Measurements from ENCODE around the gene POU2AF3.

POU2AF3 gene

GRCh38 chr11:111331711-111332479, 33.5 kb downstream of the POU2AF3 start:
- Mint-ChIP-seq H3K27me3 (peaks cover 6% of the 10 kb centered on the region), H3K27ac (no peak overlapping the region), H3K4me1 (no peaks in the 10 kb centered on the region), H3K4me3 (no peak overlapping the region), H3K9me3 (no peaks in the 10 kb centered on the region)
- DNase-seq, result no peak
- ATAC-seq, result no peak

DNA sequence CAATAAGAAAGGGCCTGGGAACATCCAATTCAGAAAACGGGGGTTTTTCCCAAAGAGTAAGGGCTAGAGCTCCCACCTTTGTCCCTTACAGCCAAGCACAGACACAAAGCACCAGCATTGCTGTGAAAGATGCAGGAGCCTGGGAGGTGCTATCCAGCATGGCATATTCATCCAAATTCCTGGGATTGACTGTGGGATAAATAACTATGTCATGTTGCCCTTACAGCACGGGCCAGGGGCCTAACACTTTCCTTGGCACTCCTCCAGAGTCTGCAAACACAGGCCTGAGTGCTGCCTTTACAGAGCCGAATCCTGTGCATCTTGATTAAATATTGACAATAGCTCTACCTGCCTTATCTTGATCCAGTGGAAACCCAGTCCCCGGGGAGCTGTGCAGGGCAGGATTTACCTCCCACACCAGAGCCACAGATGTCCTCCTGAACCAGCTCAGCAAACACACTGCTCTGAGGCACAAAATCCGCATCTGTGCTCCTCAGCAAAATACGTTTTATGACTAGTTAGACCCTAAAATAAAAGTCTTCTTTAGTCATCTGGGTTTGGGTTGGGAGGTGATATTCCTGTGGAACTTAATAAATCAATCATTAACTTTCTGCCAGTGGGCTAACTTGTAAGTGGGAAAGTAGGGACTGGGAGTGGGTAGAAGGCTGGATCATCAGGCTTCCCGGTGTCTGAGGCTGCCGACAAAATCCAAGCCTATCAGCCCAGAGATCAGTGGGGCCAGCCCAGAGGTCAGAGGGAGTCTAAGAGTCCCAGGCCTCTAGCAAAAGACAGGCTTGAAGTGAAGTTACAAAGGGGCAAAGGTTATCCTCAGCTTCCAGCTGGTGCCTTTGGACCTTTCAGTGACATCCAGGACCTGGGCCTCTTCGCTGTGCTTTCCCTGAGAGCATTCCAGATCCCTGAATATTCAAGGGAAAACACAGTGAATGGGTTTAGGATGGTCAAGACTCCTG, 36.5 kb downstream of the POU2AF3 start:
- H3K4me3 Mint-ChIP-seq, result no peak overlapping the region

DNA sequence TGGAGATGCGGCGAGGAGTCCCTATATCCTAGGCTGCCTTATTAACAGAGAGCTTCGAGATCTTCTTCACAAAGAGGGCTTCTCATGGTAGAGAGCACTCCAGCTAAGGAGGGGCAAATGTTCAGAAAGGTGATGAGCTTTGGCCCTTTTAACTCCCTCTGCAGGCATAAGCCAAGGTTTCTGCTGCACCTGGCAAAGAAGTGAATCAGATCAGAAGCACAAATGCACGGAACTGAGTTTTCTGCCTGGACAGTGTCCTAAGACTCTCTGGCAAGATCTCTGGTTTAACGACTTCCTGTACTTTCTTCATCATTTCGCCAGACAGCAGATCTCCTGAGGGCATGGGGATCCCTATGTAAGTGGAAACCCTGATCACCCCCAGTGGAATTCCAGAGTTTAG, 37.2 kb downstream of the POU2AF3 start:
- Mint-ChIP-seq H3K27ac (no peak overlapping the region), H3K27me3 (peaks cover 6% of the 10 kb centered on the region), H3K4me3 (no peak overlapping the region), H3K4me1 (no peaks in the 10 kb centered on the region), H3K9me3 (peaks cover 0 to 5% of the 10 kb centered on the region in 2 donors)
- ATAC-seq (no peak), DNase-seq (no peak)

More for the DNA sequence above, 36.5 kb downstream of the POU2AF3 start:
- Mint-ChIP-seq H3K27ac (no peak overlapping the region), H3K4me1 (no peaks in the 10 kb centered on the region), H3K27me3 (peaks cover 6% of the 10 kb centered on the region), H3K9me3 (peaks cover 0 to 5% of the 10 kb centered on the region in 2 donors)
- no peak for DNase-seq
- ATAC-seq, result no peak

DNA sequence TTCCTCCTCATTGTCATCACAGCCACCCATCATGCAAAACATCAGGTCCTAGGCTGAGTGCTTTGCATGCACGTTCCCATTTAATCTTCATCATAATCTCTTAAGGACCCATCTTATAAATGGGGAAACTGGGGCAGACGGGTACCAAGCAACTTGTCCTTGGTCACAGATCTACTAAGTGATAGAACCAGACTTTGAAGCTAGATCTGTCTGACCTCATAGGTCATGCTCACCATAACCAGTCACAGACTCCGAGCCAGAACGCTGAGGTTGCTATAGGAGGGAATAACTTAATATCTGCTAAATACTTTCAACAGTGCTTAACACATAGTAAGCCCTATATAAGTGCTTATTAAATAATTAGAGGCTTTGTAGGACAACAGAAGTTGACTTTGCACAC, 37.7 kb downstream of the POU2AF3 start:
- Mint-ChIP-seq H3K4me1 (no peaks in the 10 kb centered on the region), H3K27me3 (peaks cover 6% of the 10 kb centered on the region), H3K4me3 (no peak overlapping the region), H3K27ac (no peak overlapping the region), H3K9me3 (peaks cover 0 to 5% of the 10 kb centered on the region in 2 donors)
- DNase-seq (no peak), ATAC-seq (no peak)

GRCh38 chr11:111336582-111337256, 38.4 kb downstream of the POU2AF3 start:
- Mint-ChIP-seq H3K4me3 (no peak overlapping the region), H3K27ac (no peak overlapping the region), H3K4me1 (no peaks in the 10 kb centered on the region), H3K27me3 (peaks cover 6% of the 10 kb centered on the region), H3K9me3 (peaks cover 0 to 5% of the 10 kb centered on the region in 2 donors)
- ATAC-seq, result no peak
- DNase-seq, result no peak

DNA sequence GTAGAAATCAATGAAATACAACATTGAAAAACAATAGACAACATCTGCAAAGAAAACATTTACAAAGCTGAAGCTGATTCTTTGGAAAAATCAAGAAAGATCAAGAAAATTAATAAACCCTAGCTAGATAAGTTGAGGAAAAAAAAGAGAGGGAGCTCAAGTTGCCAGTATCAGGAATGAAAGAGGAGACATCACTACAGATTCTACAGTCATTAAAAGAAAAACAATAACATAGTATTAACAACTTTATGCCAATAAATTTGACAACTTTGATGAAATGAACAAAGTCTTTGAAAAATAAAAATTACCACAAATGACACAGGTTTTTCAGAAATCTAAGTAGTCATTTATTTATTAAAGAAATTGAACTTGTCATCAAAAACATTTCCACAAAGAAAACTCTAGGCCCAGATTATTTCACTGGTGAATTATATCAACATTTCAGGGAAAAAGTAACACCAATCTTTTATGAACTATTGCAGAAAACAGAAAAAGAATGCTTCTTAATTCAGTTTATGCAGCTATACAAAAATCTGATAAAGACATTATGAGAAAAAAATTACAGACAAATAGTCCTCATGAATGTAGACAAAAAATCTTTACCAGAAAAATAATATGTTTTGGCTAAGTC, 41.5 kb downstream of the POU2AF3 start:
- Mint-ChIP-seq H3K27me3 (no peaks in the 10 kb centered on the region), H3K27ac (no peak overlapping the region), H3K9me3 (peaks cover 0 to 5% of the 10 kb centered on the region in 2 donors)

DNA sequence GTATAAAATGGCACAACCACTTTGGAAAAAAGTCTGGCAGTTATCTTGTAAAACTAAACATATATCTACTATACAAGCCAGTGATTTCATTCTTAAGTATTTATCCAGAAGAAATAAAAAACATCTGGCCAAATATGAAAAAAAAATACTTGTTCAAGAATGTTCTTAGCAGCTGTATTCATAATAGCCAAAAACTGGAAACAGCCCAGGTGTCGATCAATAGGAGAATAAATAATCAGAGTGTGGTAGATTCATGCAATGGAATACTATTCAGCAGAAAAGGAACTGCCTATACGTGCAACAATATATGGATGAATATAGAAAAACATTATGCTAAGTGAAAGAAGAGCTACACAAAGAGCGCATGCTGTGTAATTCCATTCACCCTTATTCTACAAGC, 44.0 kb downstream of the POU2AF3 start:
- ATAC-seq (no peak), DNase-seq (no peak)
- Mint-ChIP-seq H3K4me3 (no peak overlapping the region), H3K27me3 (peaks cover 11% of the 10 kb centered on the region), H3K9me3 (peaks cover 0 to 5% of the 10 kb centered on the region in 2 donors), H3K4me1 (no peaks in the 10 kb centered on the region), H3K27ac (no peak overlapping the region)

More for the DNA sequence above, 41.5 kb downstream of the POU2AF3 start:
- Mint-ChIP-seq H3K4me1 (no peaks in the 10 kb centered on the region), H3K4me3 (no peak overlapping the region)
- ATAC-seq, result no peak
- no peak for DNase-seq

DNA sequence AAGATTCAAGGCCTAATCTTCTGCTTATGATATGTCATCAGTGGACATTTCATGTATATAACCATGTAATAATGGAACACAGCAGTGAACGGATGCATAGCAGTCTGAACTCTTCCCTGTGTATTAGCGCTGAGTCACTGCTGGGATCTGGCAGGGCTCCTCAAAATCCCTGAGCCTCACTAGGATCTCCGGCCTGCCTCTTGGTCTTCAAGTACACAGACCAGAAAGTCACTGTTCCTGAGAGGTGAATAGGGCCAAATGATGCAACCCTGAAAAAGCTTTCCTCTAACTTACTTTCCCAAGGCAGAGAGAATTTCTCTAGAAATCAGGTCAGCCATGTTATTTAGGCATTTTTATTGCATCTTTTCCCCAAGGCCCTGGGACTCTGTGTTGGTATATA, 45.7 kb downstream of the POU2AF3 start:
- H3K27ac Mint-ChIP-seq, result no peak overlapping the region
- ATAC-seq (no peak), DNase-seq (no peak)
- no peak overlapping the region for H3K4me3 Mint-ChIP-seq
- H3K4me1 Mint-ChIP-seq, result no peaks in the 10 kb centered on the region
- H3K9me3 Mint-ChIP-seq, result peaks cover 0 to 5% of the 10 kb centered on the region in 2 donors
- peaks cover 11% of the 10 kb centered on the region for H3K27me3 Mint-ChIP-seq

DNA sequence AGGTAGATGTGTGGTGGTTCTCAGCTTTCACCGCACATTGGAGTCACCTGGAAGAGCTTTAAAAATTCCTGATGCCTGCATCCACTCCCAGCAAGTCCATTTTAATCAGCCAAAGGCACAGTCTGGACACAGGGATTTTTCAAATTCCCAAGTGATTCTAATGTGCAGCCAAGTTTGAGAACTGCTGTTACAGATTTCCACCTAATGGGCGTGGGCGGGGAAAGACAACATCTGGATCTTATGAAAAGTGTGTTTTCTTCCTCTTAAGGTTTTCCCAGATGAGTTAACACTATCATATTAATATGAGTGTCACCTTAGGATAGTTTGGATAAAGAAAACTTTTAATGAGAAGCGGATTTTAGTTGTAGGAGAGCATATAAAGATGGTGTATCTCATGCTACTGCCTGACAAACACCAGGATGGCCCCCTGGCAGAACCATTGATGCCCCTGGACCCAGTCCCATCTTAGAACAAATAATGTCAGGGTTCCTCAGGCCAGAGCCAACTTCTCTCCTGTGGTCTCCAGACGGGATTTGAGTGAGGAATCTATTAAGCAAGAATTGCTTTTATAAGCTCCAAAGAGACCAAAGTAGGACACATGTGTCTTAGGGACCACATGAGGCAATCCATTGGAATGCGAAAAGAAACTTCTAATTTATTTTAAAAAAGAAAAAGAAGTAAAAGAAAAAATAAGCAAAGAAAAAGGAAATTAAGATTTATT, 48.8 kb downstream of the POU2AF3 start:
- DNase-seq (no peak), ATAC-seq (no peak)
- Mint-ChIP-seq H3K27me3 (peaks cover 21% of the 10 kb centered on the region), H3K4me3 (no peak overlapping the region), H3K4me1 (no peaks in the 10 kb centered on the region), H3K27ac (no peak overlapping the region), H3K9me3 (no peaks in the 10 kb centered on the region)

DNA sequence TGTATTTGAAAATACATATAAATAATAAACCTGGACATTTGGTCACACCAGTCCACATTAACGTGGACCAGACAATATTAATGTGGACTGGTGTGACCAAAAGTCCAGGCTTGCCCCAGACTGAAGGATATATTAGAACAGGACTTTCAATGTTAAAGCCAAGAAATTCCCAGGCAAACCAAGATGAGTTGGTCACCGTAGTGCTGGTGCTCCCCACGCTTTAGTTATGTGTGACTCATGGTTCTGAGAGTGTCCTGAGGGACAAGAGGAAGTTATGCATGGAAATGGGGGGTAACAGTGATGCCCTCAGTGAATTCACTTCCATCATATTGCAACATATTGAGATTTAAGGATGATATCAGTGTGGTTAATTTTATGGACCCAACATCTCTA, 49.4 kb downstream of the POU2AF3 start:
- peaks cover 21% of the 10 kb centered on the region for H3K27me3 Mint-ChIP-seq
- no peak for ATAC-seq
- no peak for DNase-seq

GRCh38 chr11:111348147-111348546, 49.8 kb downstream of the POU2AF3 start:
- no peak overlapping the region for H3K27ac Mint-ChIP-seq
- H3K27me3 Mint-ChIP-seq, result peaks cover 21% of the 10 kb centered on the region
- H3K9me3 Mint-ChIP-seq, result no peaks in the 10 kb centered on the region
- DNase-seq (no peak), ATAC-seq (no peak)
- H3K4me3 Mint-ChIP-seq, result no peak overlapping the region
- no peaks in the 10 kb centered on the region for H3K4me1 Mint-ChIP-seq

More for the DNA sequence above, 49.4 kb downstream of the POU2AF3 start:
- no peaks in the 10 kb centered on the region for H3K9me3 Mint-ChIP-seq
- no peaks in the 10 kb centered on the region for H3K4me1 Mint-ChIP-seq
- H3K4me3 Mint-ChIP-seq, result no peak overlapping the region
- no peak overlapping the region for H3K27ac Mint-ChIP-seq

DNA sequence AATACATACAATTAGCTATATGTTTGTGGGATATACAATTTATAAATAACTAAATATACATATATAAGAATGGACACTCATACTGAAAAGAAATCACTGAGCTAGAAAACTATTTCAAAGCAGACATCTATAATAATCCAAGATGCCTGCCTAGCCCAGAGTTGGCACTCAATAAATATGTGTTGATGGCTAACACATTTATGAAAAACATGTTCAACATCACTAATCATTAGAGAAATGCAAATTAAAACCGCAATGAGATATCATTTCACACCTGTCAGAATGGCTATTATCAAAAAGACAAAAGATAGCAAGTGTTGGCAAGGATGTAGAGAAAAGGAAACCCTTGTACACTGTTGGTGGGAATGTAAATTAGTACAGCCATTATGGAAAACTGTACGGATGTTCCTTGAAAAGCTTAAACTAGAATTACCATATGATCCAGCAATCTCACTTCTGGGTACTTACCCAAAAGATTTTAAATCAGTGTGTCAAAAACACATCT, 50.9 kb downstream of the POU2AF3 start:
- H3K9me3 Mint-ChIP-seq, result no peaks in the 10 kb centered on the region
- ATAC-seq (no peak), DNase-seq (no peak)
- H3K27ac Mint-ChIP-seq, result no peak overlapping the region
- H3K4me1 Mint-ChIP-seq, result no peaks in the 10 kb centered on the region
- H3K4me3 Mint-ChIP-seq, result no peak overlapping the region
- H3K27me3 Mint-ChIP-seq, result peaks cover 21% of the 10 kb centered on the region

DNA sequence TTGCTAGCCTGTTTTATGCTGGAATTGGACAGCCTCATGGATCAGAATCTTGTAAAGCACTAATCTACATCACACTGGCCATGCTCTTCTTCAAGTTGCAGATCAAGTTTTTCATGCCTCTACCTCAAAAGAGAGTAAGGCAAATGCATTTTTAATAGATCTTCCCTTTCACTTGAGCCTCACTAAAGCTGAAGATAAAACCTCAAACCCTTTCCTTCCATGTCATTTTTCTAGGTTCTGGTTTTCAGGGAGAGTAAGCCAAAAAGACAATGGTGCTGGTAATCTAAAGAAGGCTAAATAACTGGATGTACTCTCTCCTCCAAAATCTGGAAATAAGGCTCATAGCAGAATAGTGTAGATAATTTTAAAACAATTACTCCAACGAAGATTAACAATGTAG, 52.5 kb downstream of the POU2AF3 start:
- ATAC-seq (no peak), DNase-seq (no peak)
- no peaks in the 10 kb centered on the region for H3K9me3 Mint-ChIP-seq
- H3K4me3 Mint-ChIP-seq, result no peak overlapping the region
- peaks cover 14% of the 10 kb centered on the region for H3K27me3 Mint-ChIP-seq
- H3K4me1 Mint-ChIP-seq, result no peaks in the 10 kb centered on the region
- no peak overlapping the region for H3K27ac Mint-ChIP-seq

DNA sequence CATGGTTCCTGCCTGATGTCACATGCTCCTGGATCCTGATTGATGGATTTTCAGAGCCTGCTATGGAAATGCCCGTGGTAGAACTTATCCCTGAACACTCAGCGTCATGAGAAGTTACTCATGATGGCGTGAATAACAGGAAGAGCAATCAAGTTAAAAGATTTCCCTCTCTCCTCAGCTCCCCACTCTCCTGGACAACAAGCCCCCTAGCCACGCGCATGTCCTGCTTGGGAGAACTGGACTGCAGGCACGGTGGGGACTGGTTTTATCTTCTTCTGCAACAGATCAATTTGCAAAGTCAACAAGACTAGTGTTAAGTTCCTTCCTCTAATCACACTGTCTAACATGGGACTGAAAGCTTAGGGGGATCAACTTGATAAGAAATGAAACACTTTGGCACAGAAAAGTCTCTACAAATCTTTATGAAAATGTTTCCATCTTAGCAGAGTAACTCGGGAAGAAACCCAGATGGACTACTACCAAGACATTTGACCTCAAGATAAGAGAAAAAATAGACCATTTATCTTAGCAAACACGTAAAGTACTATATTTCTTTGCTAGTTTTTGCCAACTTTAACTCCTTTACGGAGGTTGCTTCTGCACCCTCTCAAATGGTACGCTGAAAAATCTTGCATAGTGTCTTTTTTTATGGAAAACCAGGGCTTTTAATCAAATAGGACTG, 53.2 kb downstream of the POU2AF3 start:
- Mint-ChIP-seq H3K27ac (no peak overlapping the region), H3K27me3 (peaks cover 10% of the 10 kb centered on the region), H3K4me1 (no peaks in the 10 kb centered on the region)

More for the DNA sequence above, 53.2 kb downstream of the POU2AF3 start:
- DNase-seq, result no peak
- Mint-ChIP-seq H3K4me3 (no peak overlapping the region), H3K9me3 (no peaks in the 10 kb centered on the region)
- ATAC-seq, result no peak
